ENCODE data around the gene DPP3. TPM values are rescaled to one million over a fixed set of nuclear protein-coding genes. Genes with fewer than 3 reads are reported as not detected.

DPP3 gene
- total RNA-seq, 1 experiment from 2014 or later = 55.6 TPM

GRCh38 chr11:66510271-66510989 is 30.2 kb downstream of the DPP3 start, which contains the start of gene BBS1:
BBS1 (plus strand) TSS chr11:66510635; CDS start chr11:66510660, 25 bp downstream.
- Histone ChIP-seq H3K4me2 (ENCODE audit: low read length) (peak within 1 kb of the TSS; percentile 87), H3K9me2 (ENCODE audit: insufficient read depth) (no peaks in the 10 kb centered on the region), H2AFZ (ENCODE audit: low read depth, low read length, poor library complexity, severe bottlenecking) (peak within 1 kb of the TSS; percentile 91), H3K9ac (ENCODE audit: low read length) (peak within 1 kb of the TSS; percentile 76), H3K79me2 (ENCODE audit: insufficient read depth, low read length) (peaks cover 16% of the 10 kb centered on the region), H3K36me3 (ENCODE audit: control insufficient read depth in 1 of 2, insufficient read depth in 2 of 2, low read length in 2 of 2) (peaks cover 0 to 3% of the 10 kb centered on the region in 2 experiments; a peak in 1 of 4 replicates), H3K27ac (ENCODE audit: low read depth, low read length) (peak within 1 kb of the TSS; percentile 54), H4K20me1 (ENCODE audit: insufficient read depth) (no peaks in the 10 kb centered on the region), H3K4me3 (replicated peaks in 1 of 2; ENCODE audit: low read depth in 1 of 2, low read length in 2 of 2) (peak within 1 kb of the TSS; percentile 91 to 99), H3K4me1 (ENCODE audit: control insufficient read depth in 1 of 2, insufficient read depth in 2 of 2, low read length in 2 of 2) (peaks cover 5 to 12% of the 10 kb centered on the region in 2 experiments; a peak in 3 of 4 replicates), H3K9me3 (ENCODE audit: control insufficient read depth in 1 of 2, insufficient read depth in 1 of 2, low read depth in 1 of 2, low read length in 2 of 2) (no peaks in the 10 kb centered on the region), H3K27me3 (ENCODE audit: insufficient read depth, low read length) (no peaks in the 10 kb centered on the region)
- no TSS peak for BruUV-seq (replicated peaks)
- peak; percentile 98 for ATAC-seq
- intact Hi-C loops (cut with micrococcal nuclease) = no loop called here
- POLR2A ChIA-PET = interaction anchor here (0.9 kb wide), 1 partner anchor 30 kb away, joined by 3 read pairs; the partner anchor contains the start of gene DPP3
- peak; percentile 52 for DNase-seq (ENCODE audit: low read depth, low spot score)
- CTCF ChIA-PET = interaction anchor here (0.6 to 1.6 kb wide), 2 partner anchors 17 to 168 kb away, joined by 3 to 4 read pairs; no protein-coding TSS in a partner anchor
- RAD21 ChIA-PET (ENCODE audit: low non-redundant PET in 1 of 2, low total read pairs in 2 of 2, uncharacterized antibody in 2 of 2, unreplicated experiment in 2 of 2) = no interaction called here
- TF ChIP-seq POLR2AphosphoS5 (IDR thresholded peaks at IDR 0.05; ENCODE audit: low read depth, low read length) (peak; percentile 86), RAD21 (IDR thresholded peaks at IDR 0.05; ENCODE audit: low read depth) (no peak), FOSL1 (IDR thresholded peaks at IDR 0.05; ENCODE audit: low read depth) (no peak), ATF3 (IDR thresholded peaks at IDR 0.05) (no peak), ZNF274 (IDR thresholded peaks at IDR 0.05; ENCODE audit: low read depth, low read length) (no peak), EGR1 (IDR thresholded peaks at IDR 0.05; ENCODE audit: low read depth) (no peak), ZBTB33 (IDR thresholded peaks at IDR 0.05; ENCODE audit: extremely low read depth, insufficient replicate concordance, low read length) (no peak), SIN3A (IDR thresholded peaks at IDR 0.05; ENCODE audit: low read depth) (peak; percentile 66; the same call in 1 of the 2 replicates), CTCF (IDR thresholded peaks at IDR 0.05 in 2 of 3, conservative IDR thresholded peaks at IDR 0.05 in 1 of 3; ENCODE audit: borderline replicate concordance in 1 of 3, insufficient read depth in 1 of 3, low read depth in 2 of 3, low read length in 2 of 3) (no peak), REST (IDR thresholded peaks at IDR 0.05; ENCODE audit: low read depth) (no peak), EZH2phosphoT487 (IDR thresholded peaks at IDR 0.05; ENCODE audit: borderline replicate concordance) (no peak), MAX (IDR thresholded peaks at IDR 0.05) (peak; percentile 16; the same call in 1 of the 2 replicates), CBX3 (IDR thresholded peaks at IDR 0.05; ENCODE audit: low read depth) (peak; percentile 90), POLR2A (IDR thresholded peaks at IDR 0.05; ENCODE audit: borderline replicate concordance, extremely low read depth, insufficient read depth, insufficient read length) (peak; percentile 65), SRF (IDR thresholded peaks at IDR 0.05; ENCODE audit: low read depth) (no peak), TCF7L2 (IDR thresholded peaks at IDR 0.05; ENCODE audit: borderline replicate concordance, extremely low read depth, insufficient read depth, insufficient read length) (peak; percentile 27), CEBPB (IDR thresholded peaks at IDR 0.05; ENCODE audit: low read depth) (no peak), SP1 (IDR thresholded peaks at IDR 0.05; ENCODE audit: low read depth) (peak; percentile 77)
